ENCODE results near the gene SGCD.

Gene SGCD

GRCh38 chr5:156715287-156715686, 388.3 kb downstream of the SGCD start (continued):
- TF ChIP-seq ATF2 (tag by site-specific recombination; IDR thresholded peaks at IDR 0.05; ENCODE audit: low read depth) (no peak), ZIC2 (tag by site-specific recombination; IDR thresholded peaks at IDR 0.05) (no peak), MEIS1 (CRISPR knock-in tag; IDR thresholded peaks at IDR 0.05; ENCODE audit: borderline replicate concordance) (no peak), MZF1 (tag by site-specific recombination; IDR thresholded peaks at IDR 0.05; ENCODE audit: borderline replicate concordance) (no peak), ZNF223 (tag by site-specific recombination; IDR thresholded peaks at IDR 0.05) (no peak), ZNF600 (tag by site-specific recombination; IDR thresholded peaks at IDR 0.05) (no peak), ZNF560 (tag by site-specific recombination; IDR thresholded peaks at IDR 0.05; ENCODE audit: borderline replicate concordance) (no peak), ZBTB21 (tag by site-specific recombination; IDR thresholded peaks at IDR 0.05) (no peak), GFI1B (tag by site-specific recombination; IDR thresholded peaks at IDR 0.05) (no peak)

GRCh38 chr5:156716591-156717380, 389.8 kb downstream of the SGCD start:
- no peaks in the 10 kb centered on the region for H3K9me3 ChIP-seq (ENCODE audit: control insufficient read depth, insufficient read depth, low read depth, low read length)
- no peaks in the 10 kb centered on the region for H3K36me3 ChIP-seq (ENCODE audit: control insufficient read depth in 2 of 2, insufficient read depth in 1 of 2, low read length in 2 of 2)
- no peak overlapping the region for H3K4me3 ChIP-seq (ENCODE audit: low read depth, low read length)
- TF ChIP-seq ZNF433 (tag by site-specific recombination; IDR thresholded peaks at IDR 0.05; ENCODE audit: low read depth) (no peak), ZBTB8A (tag by site-specific recombination; IDR thresholded peaks at IDR 0.05) (no peak), ZNF211 (tag by site-specific recombination; IDR thresholded peaks at IDR 0.05; ENCODE audit: low read depth) (no peak), ZXDB (tag by site-specific recombination; IDR thresholded peaks at IDR 0.05) (no peak), ZNF155 (tag by site-specific recombination; IDR thresholded peaks at IDR 0.05) (no peak), ZNF133 (tag by site-specific recombination; IDR thresholded peaks at IDR 0.05) (no peak), ZNF837 (tag by site-specific recombination; IDR thresholded peaks at IDR 0.05) (no peak)
- no peak overlapping the region for H3K27ac ChIP-seq (ENCODE audit: extremely low read depth, low read depth, low read length)
- CTCF ChIA-PET, result no interaction called here
- POLR2A ChIA-PET, result no interaction called here
- no peaks in the 10 kb centered on the region for H3K4me1 ChIP-seq (ENCODE audit: control insufficient read depth, insufficient read depth, low read length)

GRCh38 chr5:156718985-156719384, 392.0 kb downstream of the SGCD start:
- no peak for TF ChIP-seq ZNF416 (tag by site-specific recombination; IDR thresholded peaks at IDR 0.05)
- TF ChIP-seq MEIS1 (CRISPR knock-in tag; IDR thresholded peaks at IDR 0.05; ENCODE audit: borderline replicate concordance), result no peak
- no peak for TF ChIP-seq ZNF449 (tag by site-specific recombination; IDR thresholded peaks at IDR 0.05)
- no peak for TF ChIP-seq ZFP3 (tag by site-specific recombination; IDR thresholded peaks at IDR 0.05; ENCODE audit: low read depth)
- no peak for TF ChIP-seq ZNF426 (tag by site-specific recombination; IDR thresholded peaks at IDR 0.05)
- CTCF ChIA-PET, result no interaction called here
- no peak overlapping the region for H3K4me3 ChIP-seq (ENCODE audit: low read depth, low read length)
- H3K36me3 ChIP-seq (ENCODE audit: control insufficient read depth in 2 of 2, insufficient read depth in 1 of 2, low read length in 2 of 2), result no peaks in the 10 kb centered on the region
- H3K4me1 ChIP-seq (ENCODE audit: control insufficient read depth, insufficient read depth, low read length), result no peaks in the 10 kb centered on the region
- no peaks in the 10 kb centered on the region for H3K9me3 ChIP-seq (ENCODE audit: control insufficient read depth, insufficient read depth, low read depth, low read length)
- H3K27ac ChIP-seq (ENCODE audit: extremely low read depth, low read depth, low read length), result no peak overlapping the region
- POLR2A ChIA-PET, result no interaction called here

All from HEK293 (cell line).